A549 (cell line): ENCODE measurements around the gene RADIL.

Experiments used
- CHD2 ChIP-seq: fragments of 150-350 bp; IDR thresholded peaks from 2 replicates; pipeline ENCODE4 v1.6.1; 2014; ENCODE audit warnings: low read length; ENCODE audit not compliant: partially characterized antibody
- CTCF ChIP-seq: fragments of >200 bp; sonication (Bioruptor Twin); formaldehyde crosslinking; IDR thresholded peaks from 3 replicates; pipeline ENCODE4 v1.5.1; 2016
- EP300 ChIP-seq, 2 experiments: fragments of >200 bp; sonication (Bioruptor Twin); formaldehyde crosslinking; IDR thresholded peaks; 2 replicates in 1 of 2; 3 replicates in 1 of 2; pipeline ENCODE4 v1.6.1; 2016 to 2017
- ESRRA ChIP-seq: fragments of 150-350 bp; IDR thresholded peaks from 2 replicates; pipeline ENCODE4 v1.6.1; 2014; ENCODE audit warnings: mild to moderate bottlenecking, low read length, borderline replicate concordance
- USF2 ChIP-seq: fragments of 450-650 bp; IDR thresholded peaks from 2 replicates; pipeline ENCODE4 v1.6.1; 2014; ENCODE audit warnings: antibody characterized with exemption
- ZC3H11A ChIP-seq: fragments of 450-650 bp; IDR thresholded peaks from 2 replicates; pipeline ENCODE4 v1.6.1; 2014; ENCODE audit warnings: antibody characterized with exemption, mild to moderate bottlenecking
- ZFP36 ChIP-seq: fragments of 450-650 bp; IDR thresholded peaks from 2 replicates; pipeline ENCODE4 v1.6.1; 2014; ENCODE audit warnings: borderline replicate concordance; ENCODE audit not compliant: partially characterized antibody

GRCh38 chr7:4857189-4857588 lies 26.3 kb downstream of the RADIL start:
- no peak for TF ChIP-seq ZFP36
- TF ChIP-seq EP300 (IDR thresholded peaks at IDR 0.05), result no peak
- no peak for TF ChIP-seq ZC3H11A
- TF ChIP-seq ESRRA, result no peak
- TF ChIP-seq CHD2, result no peak
- no peak for TF ChIP-seq USF2
- TF ChIP-seq CTCF, result no peak
